KG1 (cell line): ENCODE data around the gene PECR.

ENCODE experiments used
- DNase-seq: peaks from one replicate; lab custom pipeline; 2025; lab: John Stamatoyannopoulos, UW

The PECR gene

DNA sequence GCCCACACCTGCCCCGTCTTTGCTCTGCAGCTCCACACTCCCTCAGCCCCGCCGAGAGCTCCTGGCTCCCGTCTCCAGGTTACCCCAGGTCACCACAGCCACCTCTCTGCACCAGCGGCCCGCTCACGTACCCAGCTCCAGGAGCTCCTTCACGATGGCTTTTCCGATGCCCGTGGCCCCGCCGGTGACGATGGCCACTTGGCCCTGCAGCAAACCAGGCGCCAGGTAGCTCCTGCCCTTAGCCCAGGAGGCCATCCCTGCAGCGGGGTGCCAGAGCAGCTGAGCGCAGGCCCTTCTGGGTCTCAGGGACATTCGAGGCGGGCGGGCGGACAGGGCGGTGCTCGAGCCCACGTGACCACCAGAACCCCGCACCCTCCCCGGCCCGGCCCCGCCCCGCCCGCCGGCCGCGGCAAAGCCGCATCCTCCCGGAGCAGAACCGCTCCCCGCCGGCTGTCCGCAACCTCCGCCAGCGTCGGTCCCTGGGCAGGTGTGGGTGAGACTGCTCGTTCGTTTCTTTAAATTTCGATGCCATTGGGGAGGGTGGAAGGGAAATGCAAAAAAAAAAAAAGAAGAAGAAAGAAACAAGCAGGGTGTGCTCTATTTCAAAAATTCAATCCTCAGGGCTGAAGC, at the start of gene PECR, which contains the start of gene TMEM169:
PECR (minus strand) TSS at position 323 of the 630 bp plus-strand sequence; CDS start at position 255, 68 bp downstream.
TMEM169 (plus strand) TSS at position 433 of the 630 bp plus-strand sequence. CDS start 14,045 bp downstream, outside the sequence.
- DNase-seq: no peak

DNA sequence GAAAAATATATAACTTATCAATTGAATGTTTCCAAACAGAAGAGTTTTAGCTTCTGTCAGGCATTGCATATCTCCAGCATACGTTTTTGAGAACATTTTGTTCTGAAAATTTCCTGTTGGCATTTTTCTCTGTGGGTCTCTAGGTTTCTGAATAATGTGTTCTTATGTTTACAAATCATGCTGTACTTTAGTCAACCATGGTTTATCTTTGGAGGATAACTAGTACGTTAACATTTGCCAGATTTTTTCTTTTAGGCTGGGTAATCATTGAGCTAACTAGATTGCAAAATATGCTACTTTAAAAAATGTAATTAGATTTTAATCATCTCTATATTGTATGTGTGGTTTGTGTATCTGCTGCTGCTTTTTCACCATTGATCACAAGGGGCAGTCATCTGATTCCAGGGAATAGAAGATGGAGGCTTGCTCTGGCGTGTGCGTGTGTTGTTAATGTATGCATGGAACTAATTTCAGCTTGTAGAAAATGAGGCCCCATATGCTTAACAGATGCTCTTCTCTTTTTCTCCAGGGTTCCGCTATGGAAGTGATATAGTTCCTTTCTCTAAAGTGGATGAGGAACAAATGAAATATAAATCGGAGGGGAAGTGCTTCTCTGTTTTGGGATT, 48.9 kb upstream of the PECR start:
- no peak for DNase-seq

- DNase-seq: no peak
Observed at GRCh38 chr2:216126943-216127342, 45.3 kb upstream of the PECR start.

- DNase-seq: no peak
Observed at GRCh38 chr2:216121255-216121654, 39.6 kb upstream of the PECR start.

DNA sequence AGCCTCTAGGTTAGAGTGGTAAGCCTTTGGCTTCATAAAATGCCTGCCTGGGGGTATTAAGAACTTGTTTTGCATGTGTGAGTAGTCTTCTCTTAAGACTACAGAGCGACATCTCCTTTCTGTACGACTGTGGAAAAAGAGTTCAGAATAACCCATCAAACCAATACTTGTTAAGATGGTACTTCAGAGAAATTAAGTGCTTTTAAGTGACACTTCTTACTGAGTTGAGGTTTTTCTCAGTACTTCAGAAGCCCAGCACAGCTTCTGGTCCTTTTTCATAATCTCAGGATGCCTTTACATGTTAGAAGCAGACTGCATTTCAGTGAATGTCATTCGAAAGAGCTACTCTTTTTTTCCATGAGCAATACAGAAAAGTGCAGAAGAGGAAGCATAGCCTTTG, 38.4 kb upstream of the PECR start:
- DNase-seq: no peak

- DNase-seq: no peak
Observed at GRCh38 chr2:216119146-216119545, 37.5 kb upstream of the PECR start.

- DNase-seq: no peak
Observed at GRCh38 chr2:216118474-216118873, 36.9 kb upstream of the PECR start.

DNA sequence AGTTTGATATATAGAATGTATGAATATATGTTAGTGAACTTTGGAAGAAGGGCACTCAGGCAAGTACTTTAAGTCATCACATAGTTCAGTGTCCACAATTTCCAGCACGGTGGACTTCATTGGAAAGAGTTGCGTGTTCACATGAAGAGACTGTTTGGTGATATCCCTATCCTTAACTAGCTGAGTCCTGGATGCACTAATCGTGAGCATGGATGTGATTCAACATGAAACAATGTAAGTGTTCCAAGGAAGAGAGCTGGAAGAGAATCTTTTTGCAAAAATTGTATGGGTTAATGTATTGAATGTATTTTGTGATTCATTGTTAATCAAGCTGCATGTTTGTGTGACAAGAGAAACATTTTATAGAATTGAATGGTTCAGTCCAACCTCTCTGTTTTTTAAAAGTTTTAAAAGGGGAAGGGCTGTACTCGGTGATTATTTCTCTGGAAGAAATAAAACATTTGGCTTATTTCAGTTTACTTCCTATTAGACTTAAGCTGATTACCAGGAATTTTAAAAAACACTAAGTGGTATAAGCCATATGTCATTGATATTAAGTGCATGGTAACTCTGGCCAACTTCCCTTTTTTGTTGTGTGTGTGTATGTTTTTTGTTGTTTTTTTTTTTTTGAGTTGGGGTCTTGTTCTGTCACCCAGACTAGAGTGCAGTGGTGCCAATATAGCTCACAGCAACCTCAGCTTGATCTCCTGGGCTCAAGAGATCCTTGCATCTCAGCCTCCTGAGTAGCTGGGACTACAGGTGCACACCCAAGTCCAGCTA, 36.1 kb upstream of the PECR start:
- DNase-seq: no peak

GRCh38 chr2:216116418-216116817, 34.8 kb upstream of the PECR start:
- no peak for DNase-seq

DNA sequence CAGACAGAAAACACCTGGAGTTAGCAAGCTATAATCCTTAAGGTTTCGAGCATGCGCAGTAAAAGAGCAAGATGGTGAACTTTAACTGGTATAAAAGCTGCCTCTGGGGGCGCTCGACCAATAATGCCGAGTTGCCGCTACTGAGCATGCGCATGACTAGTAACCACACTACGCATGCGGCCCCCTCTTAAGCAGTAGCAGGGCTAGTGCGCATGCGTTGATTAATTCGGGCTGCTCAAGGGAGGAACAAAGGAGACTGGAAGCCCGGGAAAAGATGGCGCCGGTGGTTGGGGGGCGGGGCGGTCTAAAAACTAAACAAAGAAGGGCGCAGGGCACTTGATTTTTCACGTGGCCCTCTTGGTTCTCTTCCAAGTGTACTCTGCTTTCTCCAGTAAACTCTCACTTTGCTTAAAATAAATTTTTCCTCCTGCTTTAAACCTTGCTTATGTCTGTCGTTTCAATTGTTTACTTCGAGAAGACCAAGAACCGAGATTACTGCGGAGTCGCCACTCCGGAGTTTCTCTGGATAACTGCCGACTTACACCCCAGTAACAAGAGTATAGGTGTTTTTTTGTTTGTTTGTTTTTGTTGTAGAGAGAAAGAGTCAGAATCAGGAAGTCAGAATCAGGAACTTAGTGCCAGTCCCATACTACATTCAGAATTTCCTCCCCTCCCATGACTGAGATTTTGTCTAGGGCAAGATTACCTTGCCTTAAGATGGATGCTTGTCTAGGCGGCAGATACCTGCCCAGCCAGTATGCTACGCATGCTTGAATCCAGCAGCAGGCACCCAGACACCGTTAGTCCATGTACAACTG, 33.3 kb upstream of the PECR start:
- DNase-seq: peak; percentile 96

- no peak for DNase-seq
Observed at GRCh38 chr2:216114382-216114713, 32.7 kb upstream of the PECR start.

DNA sequence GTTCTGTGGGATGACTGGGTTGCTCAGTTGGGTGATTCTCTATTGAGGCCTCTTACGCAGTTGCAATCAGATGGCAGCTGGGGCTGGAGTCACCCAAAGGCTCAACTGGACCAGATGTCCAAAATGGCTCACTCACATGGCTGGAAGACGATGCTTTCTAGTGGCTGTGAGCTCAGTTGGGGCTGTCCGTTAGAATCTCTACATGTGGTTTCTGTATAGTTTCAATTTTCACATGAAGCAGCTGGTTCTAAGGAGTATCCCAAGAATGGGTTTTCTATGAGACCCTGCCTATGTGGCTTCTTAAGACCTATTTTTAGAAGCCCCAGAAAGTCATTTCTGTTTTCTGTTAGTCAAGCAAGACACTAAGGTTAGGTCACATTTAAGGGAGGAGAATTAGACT, 32.0 kb upstream of the PECR start:
- no peak for DNase-seq

DNA sequence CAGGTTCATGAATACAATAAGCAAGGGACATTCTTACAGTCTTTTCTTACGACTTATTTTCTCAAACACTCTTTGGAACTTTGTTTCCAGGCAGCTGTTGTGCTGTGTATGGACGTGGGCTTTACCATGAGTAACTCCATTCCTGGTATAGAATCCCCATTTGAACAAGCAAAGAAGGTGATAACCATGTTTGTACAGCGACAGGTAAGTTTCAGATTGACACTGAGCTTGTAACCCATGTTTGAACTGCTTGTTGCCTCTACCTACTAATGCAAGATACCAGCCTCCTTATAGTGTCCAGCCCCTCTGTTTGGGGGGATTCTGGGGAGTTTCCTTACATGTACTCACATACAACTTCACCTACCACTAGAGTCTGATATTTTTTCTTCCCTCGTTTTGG, 31.3 kb upstream of the PECR start:
- no peak for DNase-seq

- DNase-seq: no peak
Observed at GRCh38 chr2:216111122-216111521, 29.5 kb upstream of the PECR start.

GRCh38 chr2:216110620-216111019, 29.0 kb upstream of the PECR start:
- no peak for DNase-seq

DNA sequence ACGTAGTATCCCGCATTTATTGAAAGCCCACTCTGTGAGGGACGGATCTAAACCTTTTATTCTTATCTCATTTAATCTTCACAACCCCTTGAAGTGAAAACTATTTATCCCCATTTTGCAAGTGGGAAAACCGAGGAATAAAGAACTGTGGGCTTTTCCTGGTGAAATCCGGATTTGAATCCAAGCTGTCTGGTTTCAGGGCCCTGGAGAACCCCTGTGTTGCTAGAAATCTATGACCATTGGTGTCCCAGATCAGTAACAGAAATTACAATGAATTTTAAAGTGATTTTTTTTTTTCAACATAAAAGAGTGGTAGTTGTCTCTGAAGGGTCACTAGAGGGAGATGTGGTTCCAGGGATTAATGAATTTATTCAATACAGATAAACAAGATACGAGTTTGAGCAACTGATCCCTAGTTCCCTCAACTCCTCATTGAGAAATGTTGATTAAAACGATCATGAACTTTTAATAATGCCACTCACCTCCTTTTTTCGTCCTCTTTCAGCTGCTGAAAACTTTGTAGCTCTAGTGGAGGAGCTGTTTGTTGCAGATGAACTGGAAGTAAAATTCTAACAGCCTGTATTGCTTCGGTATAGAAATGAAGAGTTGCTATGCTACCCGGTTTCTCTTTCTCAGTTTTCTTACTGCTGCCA, 28.5 kb upstream of the PECR start:
- peak; percentile 13 for DNase-seq

DNA sequence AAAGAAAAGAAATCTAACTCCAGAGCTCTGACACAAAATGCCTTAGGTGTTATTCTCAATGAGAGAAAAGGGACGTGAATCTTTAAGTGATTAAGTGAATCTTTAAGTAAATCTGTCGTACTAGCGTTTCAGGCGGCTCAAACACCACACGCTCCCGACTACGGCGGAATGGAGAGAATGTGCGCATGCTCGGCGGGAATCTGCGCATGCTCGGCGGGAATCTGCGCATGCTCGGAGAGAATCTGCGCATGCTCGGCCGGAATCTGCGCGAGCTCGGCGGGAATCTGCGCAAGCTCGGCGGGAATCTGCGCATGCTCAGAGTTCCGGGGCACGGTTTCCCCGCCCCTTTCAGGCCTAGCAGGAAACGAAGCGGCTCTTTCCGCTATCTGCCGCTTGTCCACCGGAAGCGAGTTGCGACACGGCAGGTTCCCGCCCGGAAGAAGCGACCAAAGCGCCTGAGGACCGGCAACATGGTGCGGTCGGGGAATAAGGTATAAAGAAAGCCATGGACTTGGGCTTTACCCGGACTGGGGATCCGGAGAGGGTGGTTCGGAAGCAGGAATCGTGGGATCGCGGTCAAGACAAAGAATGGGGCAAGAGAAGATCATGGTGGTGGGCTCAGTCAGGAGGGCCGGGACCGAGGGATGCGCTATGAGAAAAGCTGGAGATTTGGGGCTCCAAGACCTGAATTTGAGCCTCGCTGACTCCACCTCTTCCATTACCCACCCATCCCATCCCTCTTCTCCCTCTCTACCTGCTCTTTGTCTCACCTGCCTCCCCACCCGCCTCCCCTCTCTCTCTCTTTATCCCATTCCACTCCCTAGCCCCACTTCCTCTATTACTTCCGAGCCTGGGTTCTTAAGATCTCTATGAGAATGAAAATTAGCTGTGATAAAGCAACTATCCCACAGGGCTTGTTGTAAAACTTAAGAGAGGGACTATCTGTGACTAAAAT, 27.6 kb upstream of the PECR start, which contains the start of gene XRCC5:
XRCC5 (plus strand) TSS at position 382 of the 955 bp plus-strand sequence; CDS start at position 471, 89 bp downstream.
- peak; percentile 90 for DNase-seq

DNA sequence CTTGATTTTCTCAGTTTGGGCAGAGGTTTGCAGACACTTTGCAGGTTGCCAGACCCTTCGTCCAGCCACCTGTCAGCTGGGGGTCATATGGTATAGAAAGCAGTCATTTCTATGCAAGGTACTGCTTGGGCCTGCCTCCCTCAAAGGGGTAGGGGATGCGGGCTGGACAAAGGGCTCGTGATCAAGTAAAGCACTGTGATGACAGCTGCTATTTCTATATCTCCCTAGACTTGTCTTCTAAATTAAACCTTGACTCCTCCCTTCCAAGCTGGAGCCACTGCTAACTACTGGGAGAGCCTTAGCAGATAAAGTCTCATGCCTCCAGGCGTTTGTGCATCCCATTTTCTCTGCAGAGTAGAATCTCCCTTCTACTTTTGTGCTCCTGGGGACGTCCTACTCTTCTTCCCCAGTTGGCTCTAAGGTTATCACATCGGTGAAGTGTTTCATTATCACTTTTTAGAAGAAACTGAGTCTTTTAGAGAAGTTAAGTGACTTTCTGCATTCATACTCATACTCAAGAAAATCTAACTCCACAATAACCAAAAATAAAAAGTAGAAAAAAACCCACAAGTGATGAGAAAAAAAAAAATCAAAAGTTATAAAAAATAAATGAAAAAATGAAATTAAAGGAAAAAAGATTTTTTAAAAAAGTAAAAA, 26.8 kb upstream of the PECR start:
- DNase-seq: no peak

- no peak for DNase-seq
Observed at GRCh38 chr2:216107760-216108159, 26.2 kb upstream of the PECR start.

GRCh38 chr2:216107320-216107719, 25.7 kb upstream of the PECR start:
- no peak for DNase-seq
